Kidney (tissue), 14 donors: ENCODE measurements around the gene SNRK. TPM values are rescaled to one million over a fixed set of nuclear protein-coding genes. Genes with fewer than 3 reads are reported as not detected.

Experiments used
- DNase-seq, 5 donors: peaks; one replicate each; pipeline ENCODE4 v3.0.0-alpha.2; 2013 to 2020
- FAIRE-seq: peaks from 2 replicates; lab custom pipeline; 2012; peaks lifted over from hg19 to GRCh38; lab: Jason Lieb, UNC
- H3K27ac ChIP-seq, 2 donors: one replicate each; pipeline ENCODE4 v1.7.0; 2013; ENCODE audit warnings: low read depth in 2 of 2, low read length in 2 of 2, inconsistent platforms in 1 of 2
- H3K27me3 ChIP-seq: one replicate; pipeline ENCODE4 v1.7.1; 2013; ENCODE audit warnings: low read length, inconsistent platforms; ENCODE audit not compliant: control insufficient read depth, insufficient read depth
- H3K36me3 ChIP-seq, 3 donors: one replicate each; pipeline versions ENCODE4 v1.7.0 to v1.7.1; 2013; ENCODE audit warnings: low read length in 3 of 3, control low read depth in 1 of 3, inconsistent platforms in 1 of 3; ENCODE audit not compliant: insufficient read depth in 3 of 3, control insufficient read depth in 2 of 3
- H3K4me1 ChIP-seq, 3 donors: one replicate each; pipeline versions ENCODE4 v1.7.0 to v1.7.1; 2013; ENCODE audit warnings: low read length in 3 of 3, inconsistent platforms in 1 of 3, low read depth in 1 of 3; ENCODE audit not compliant: control insufficient read depth in 2 of 3, insufficient read depth in 2 of 3
- H3K4me3 ChIP-seq, 3 donors: one replicate each; pipeline versions ENCODE4 v1.7.0 to v1.8.1; 2013; ENCODE audit warnings: low read length in 3 of 3, control low read depth in 1 of 3, inconsistent platforms in 1 of 3
- H3K9ac ChIP-seq, 3 donors: one replicate each; pipeline versions ENCODE4 v1.7.0 to v1.7.1; 2013; ENCODE audit warnings: low read length in 3 of 3, control low read depth in 1 of 3, inconsistent platforms in 1 of 3
- H3K9me3 ChIP-seq, 3 donors: one replicate each; pipeline versions ENCODE4 v1.7.0 to v1.7.1; 2013; ENCODE audit warnings: low read length in 3 of 3, control low read depth in 1 of 3, inconsistent platforms in 1 of 3; ENCODE audit not compliant: control insufficient read depth in 2 of 3, insufficient read depth in 1 of 3
- CTCF ChIP-seq: IDR thresholded peaks from 3 replicates; pipeline ENCODE4 v1.5.1; 2012; ENCODE audit warnings: mild to moderate bottlenecking, moderate library complexity, borderline replicate concordance; ENCODE audit not compliant: insufficient read depth; ENCODE audit errors: extremely low read depth
- intact Hi-C: fragments of 100-400 bp; cut with DNase I; formaldehyde crosslinking; loops from one replicate; pipeline ENCODE4 v1.11.1; 2022
- polyA plus RNA-seq: library from polyadenylated mRNA; stranded (reverse); fragments of 350-450 nt; fragmentation: Illumina TruSeq; extraction: RNeasy Lipid Tissue Mini Kit (QIAGEN cat#74804); gene quantifications from one replicate; pipeline ENCODE4 v1.2.3, GENCODE V29; 2014; ENCODE audit warnings: low read depth, low replicate concordance; ENCODE audit not compliant: insufficient read depth
- total RNA-seq: library from RNA; stranded (reverse); fragmentation: NEBNext Ultra II Directional; extraction: Animal tissue kit (Norgen Biotek cat#: 25700); gene quantifications from one replicate; pipeline ENCODE4 v1.2.1, GENCODE V29; 2021
- donor health status: control.
- donor health status: control.
- donor health status: control.
- donor health status: control.
- donor health status: control.
- donor health status: DM: yes; HTN: yes; CAD: no.
- donor health status: Normal renal cell carcinoma (clear cell type).

Gene SNRK
- total and polyA plus RNA-seq, 2 donors from 2014 or later: 15.6 to 62.3 TPM

- no peak overlapping the region for H3K9ac ChIP-seq
- intact Hi-C loops: no loop called here
- peaks cover 0 to under 1% (median 0%) of the 10 kb centered on the region in 3 donors for H3K9me3 ChIP-seq
- DNase-seq (no peak), FAIRE-seq (no peak)
- H3K27me3 ChIP-seq: no peaks in the 10 kb centered on the region
- peaks cover 6 to 57% (median 19%) of the 10 kb centered on the region in 3 donors for H3K36me3 ChIP-seq
- no peak for TF ChIP-seq CTCF
- no peak overlapping the region for H3K4me3 ChIP-seq
- peaks cover 0 to 3% (median 2%) of the 10 kb centered on the region in 3 donors for H3K4me1 ChIP-seq
- no peak overlapping the region for H3K27ac ChIP-seq
Observed at GRCh38 chr3:43348350-43348749, 62.0 kb downstream of the SNRK start.

GRCh38 chr3:43348852-43349574, 62.7 kb downstream of the SNRK start:
- DNase-seq: no peak
- intact Hi-C loops: no loop called here
- H3K27me3 ChIP-seq: no peaks in the 10 kb centered on the region
- H3K36me3 ChIP-seq: peaks cover 6 to 51% (median 19%) of the 10 kb centered on the region in 3 donors
- no peak overlapping the region for H3K9ac ChIP-seq
- FAIRE-seq: no peak
- no peak overlapping the region for H3K27ac ChIP-seq
- no peak overlapping the region for H3K4me3 ChIP-seq
- H3K4me1 ChIP-seq: peaks cover 0 to 3% (median 2%) of the 10 kb centered on the region in 3 donors
- TF ChIP-seq CTCF: no peak
- H3K9me3 ChIP-seq: peaks cover 0 to 5% (median 2%) of the 10 kb centered on the region in 3 donors

DNA sequence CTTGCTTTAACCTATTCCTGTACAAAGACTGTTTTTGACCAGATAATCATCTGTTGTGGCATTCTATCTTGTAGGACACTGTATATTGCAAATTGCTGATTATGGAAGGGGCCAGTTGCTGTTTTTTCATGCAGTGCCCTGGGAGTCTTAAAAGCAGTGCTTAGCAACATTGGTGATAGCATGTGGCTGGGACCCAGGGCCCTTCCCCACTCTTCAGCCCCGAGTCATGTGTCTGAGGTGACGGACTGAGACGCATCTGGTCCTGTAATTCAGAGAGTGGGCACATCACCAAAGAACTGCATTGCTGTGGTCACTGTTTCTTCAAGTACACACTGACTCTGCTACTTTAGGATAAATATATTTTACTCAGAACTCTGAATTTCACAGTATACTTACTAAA, 63.4 kb downstream of the SNRK start:
- no peak for DNase-seq
- Histone ChIP-seq H3K4me3 (no peak overlapping the region), H3K36me3 (peaks cover 6 to 44% (median 17%) of the 10 kb centered on the region in 3 donors)

More for the DNA sequence above, 63.4 kb downstream of the SNRK start:
- no peak for TF ChIP-seq CTCF
- intact Hi-C loops: no loop called here
- FAIRE-seq: no peak
- Histone ChIP-seq H3K9ac (no peak overlapping the region), H3K4me1 (peaks cover 0 to 3% (median 2%) of the 10 kb centered on the region in 3 donors), H3K27ac (no peak overlapping the region), H3K9me3 (peaks cover 0 to 5% (median 2%) of the 10 kb centered on the region in 3 donors), H3K27me3 (no peaks in the 10 kb centered on the region)
